ENCODE data around the gene DNAJB14. TPM values are rescaled to one million over a fixed set of nuclear protein-coding genes. Genes with fewer than 3 reads are reported as not detected.

The DNAJB14 gene
- polyA plus RNA-seq, 1 of the 3 experiments (the other 2 are of a cell fraction) = 23.8 TPM

DNA sequence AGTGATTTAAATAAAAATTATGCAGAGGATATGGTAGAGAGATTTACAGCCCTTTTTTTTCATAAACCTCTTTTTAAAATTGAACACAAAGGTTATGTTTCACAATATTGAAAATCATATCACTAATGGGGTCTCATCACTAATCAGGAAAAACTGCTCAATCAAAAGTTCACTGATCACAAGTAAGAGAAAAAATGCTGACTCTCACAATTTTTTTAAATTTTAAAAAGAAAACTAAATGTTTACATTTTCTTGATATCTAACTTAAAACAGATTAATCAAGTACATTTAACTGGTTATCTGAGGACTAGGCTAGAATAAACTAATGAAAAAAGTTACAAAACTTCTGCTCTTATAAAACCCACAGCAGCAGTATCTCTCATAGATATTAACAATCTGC, 60.7 kb downstream of the DNAJB14 start (continued):
- TF ChIP-seq, protein P1, sequence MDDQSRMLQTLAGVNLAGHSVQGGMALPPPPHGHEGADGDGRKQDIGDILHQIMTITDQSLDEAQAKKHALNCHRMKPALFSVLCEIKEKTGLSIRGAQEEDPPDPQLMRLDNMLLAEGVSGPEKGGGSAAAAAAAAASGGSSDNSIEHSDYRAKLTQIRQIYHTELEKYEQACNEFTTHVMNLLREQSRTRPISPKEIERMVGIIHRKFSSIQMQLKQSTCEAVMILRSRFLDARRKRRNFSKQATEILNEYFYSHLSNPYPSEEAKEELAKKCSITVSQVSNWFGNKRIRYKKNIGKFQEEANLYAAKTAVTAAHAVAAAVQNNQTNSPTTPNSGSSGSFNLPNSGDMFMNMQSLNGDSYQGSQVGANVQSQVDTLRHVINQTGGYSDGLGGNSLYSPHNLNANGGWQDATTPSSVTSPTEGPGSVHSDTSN (IDR thresholded peaks at IDR 0.05) = no peak
- TF ChIP-seq YY1 (IDR thresholded peaks at IDR 0.05; ENCODE audit: low read depth) (no peak), TAF1 (IDR thresholded peaks at IDR 0.05; ENCODE audit: borderline replicate concordance, low read depth, low read length) (no peak), GATA2 (CRISPR knock-in tag; IDR thresholded peaks at IDR 0.05) (no peak)
- TF ChIP-seq, protein P2, sequence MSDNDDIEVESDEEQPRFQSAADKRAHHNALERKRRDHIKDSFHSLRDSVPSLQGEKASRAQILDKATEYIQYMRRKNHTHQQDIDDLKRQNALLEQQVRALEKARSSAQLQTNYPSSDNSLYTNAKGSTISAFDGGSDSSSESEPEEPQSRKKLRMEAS (IDR thresholded peaks at IDR 0.05; ENCODE audit: low read depth) = no peak
- TF ChIP-seq, protein P3, sequence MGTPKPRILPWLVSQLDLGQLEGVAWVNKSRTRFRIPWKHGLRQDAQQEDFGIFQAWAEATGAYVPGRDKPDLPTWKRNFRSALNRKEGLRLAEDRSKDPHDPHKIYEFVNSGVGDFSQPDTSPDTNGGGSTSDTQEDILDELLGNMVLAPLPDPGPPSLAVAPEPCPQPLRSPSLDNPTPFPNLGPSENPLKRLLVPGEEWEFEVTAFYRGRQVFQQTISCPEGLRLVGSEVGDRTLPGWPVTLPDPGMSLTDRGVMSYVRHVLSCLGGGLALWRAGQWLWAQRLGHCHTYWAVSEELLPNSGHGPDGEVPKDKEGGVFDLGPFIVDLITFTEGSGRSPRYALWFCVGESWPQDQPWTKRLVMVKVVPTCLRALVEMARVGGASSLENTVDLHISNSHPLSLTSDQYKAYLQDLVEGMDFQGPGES (IDR thresholded peaks at IDR 0.05; ENCODE audit: low read depth, low read length) = no peak

DNA sequence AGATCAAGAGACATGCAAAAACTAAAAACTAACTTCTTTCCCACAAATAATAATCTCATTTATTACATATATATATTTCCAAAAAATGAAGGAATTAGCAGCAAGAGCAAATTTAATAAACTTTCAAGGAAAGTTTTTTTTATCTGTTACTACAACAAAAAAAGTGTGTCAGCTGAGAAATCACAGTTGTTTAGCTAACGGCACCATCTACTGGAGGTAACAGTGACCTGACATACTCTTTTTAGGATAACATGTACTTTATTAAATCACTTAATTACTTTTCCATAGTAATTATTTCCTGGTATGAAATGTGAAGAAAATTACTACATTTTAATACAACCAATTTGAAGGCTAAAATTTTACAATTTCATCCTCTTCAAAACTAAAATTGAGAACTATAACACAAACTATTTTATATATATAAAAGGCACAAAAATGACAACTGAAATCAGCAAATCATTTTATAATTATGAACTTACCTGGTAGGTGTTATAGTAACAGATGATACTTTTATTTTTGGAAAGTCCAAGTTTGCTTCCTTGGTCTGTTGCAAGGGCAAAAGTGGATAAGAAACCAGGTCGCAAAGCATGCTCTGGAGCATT, 61.3 kb downstream of the DNAJB14 start:
- H3K9me3 ChIP-seq = no peaks in the 10 kb centered on the region
- H3F3A ChIP-seq (replicated peaks; ENCODE audit: insufficient read depth) = peaks cover 22% of the 10 kb centered on the region
- peaks cover 37% of the 10 kb centered on the region for H3K79me2 ChIP-seq (ENCODE audit: insufficient read depth)
- H3K4me1 ChIP-seq (ENCODE audit: control insufficient read depth in 1 of 2, insufficient read depth in 2 of 2, low read depth in 1 of 2, low read length in 1 of 2) = no peaks in the 10 kb centered on the region
- H3K9me2 ChIP-seq = no peaks in the 10 kb centered on the region
- no peak overlapping the region for H3K4me2 ChIP-seq
- H4K20me1 ChIP-seq (ENCODE audit: insufficient read depth) = no peaks in the 10 kb centered on the region
- H3K27me3 ChIP-seq (ENCODE audit: insufficient read depth) = no peaks in the 10 kb centered on the region
- peak overlapping the region in 1 of 2 experiments; percentile 29; a peak in 1 of 4 replicates for H3K27ac ChIP-seq (ENCODE audit: low read depth in 2 of 2, low read length in 1 of 2)
- H2AFZ ChIP-seq (ENCODE audit: low read depth) = no peak overlapping the region
- CTCF ChIA-PET = interaction anchor here (0.6 to 1.7 kb wide), 23 partner anchors 9 to 481 kb away, joined by 3 to 12 read pairs (median 3); partner anchors contain the start of gene LAMTOR3
- no peak overlapping the region for H3K4me3 ChIP-seq (ENCODE audit: low read depth in 2 of 2, low read length in 1 of 2)
- DNase-seq = peak; percentile 23
- no peak overlapping the region for H3K9ac ChIP-seq
- peaks cover 68 to 75% of the 10 kb centered on the region in 2 experiments for H3K36me3 ChIP-seq (replicated peaks in 1 of 2; ENCODE audit: control insufficient read depth in 1 of 2, insufficient read depth in 2 of 2, low read length in 1 of 2)
- 93% methylated on average over 2 of the region's 2 CpGs for WGBS (ENCODE audit: low lambda C conversion rate)
- POLR2A ChIA-PET = interaction anchor here (1.0 kb wide), 2 partner anchors 9 to 64 kb away, joined by 3 read pairs; partner anchors contain the start of gene LAMTOR3
- TF ChIP-seq ELF1 (IDR thresholded peaks at IDR 0.05) = no peak
- no peak for TF ChIP-seq RCOR1 (IDR thresholded peaks at IDR 0.05; ENCODE audit: low read length)
- TF ChIP-seq, protein P4, sequence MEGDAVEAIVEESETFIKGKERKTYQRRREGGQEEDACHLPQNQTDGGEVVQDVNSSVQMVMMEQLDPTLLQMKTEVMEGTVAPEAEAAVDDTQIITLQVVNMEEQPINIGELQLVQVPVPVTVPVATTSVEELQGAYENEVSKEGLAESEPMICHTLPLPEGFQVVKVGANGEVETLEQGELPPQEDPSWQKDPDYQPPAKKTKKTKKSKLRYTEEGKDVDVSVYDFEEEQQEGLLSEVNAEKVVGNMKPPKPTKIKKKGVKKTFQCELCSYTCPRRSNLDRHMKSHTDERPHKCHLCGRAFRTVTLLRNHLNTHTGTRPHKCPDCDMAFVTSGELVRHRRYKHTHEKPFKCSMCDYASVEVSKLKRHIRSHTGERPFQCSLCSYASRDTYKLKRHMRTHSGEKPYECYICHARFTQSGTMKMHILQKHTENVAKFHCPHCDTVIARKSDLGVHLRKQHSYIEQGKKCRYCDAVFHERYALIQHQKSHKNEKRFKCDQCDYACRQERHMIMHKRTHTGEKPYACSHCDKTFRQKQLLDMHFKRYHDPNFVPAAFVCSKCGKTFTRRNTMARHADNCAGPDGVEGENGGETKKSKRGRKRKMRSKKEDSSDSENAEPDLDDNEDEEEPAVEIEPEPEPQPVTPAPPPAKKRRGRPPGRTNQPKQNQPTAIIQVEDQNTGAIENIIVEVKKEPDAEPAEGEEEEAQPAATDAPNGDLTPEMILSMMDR (IDR thresholded peaks at IDR 0.05) = peak; percentile 79
- TF ChIP-seq, protein P3 (IDR thresholded peaks at IDR 0.05; ENCODE audit: low read depth, low read length) = no peak
- TF ChIP-seq, protein P1 (IDR thresholded peaks at IDR 0.05) = no peak
- peak; percentile 82 for TF ChIP-seq RAD21 (IDR thresholded peaks at IDR 0.05; ENCODE audit: low read length)
- no peak for TF ChIP-seq FOSL2 (IDR thresholded peaks at IDR 0.05; ENCODE audit: borderline replicate concordance, low read depth)
- no peak for TF ChIP-seq JUND (IDR thresholded peaks at IDR 0.05)
- no peak for TF ChIP-seq NRF1 (IDR thresholded peaks at IDR 0.05; ENCODE audit: low read depth, low read length)
- TF ChIP-seq, protein P5, sequence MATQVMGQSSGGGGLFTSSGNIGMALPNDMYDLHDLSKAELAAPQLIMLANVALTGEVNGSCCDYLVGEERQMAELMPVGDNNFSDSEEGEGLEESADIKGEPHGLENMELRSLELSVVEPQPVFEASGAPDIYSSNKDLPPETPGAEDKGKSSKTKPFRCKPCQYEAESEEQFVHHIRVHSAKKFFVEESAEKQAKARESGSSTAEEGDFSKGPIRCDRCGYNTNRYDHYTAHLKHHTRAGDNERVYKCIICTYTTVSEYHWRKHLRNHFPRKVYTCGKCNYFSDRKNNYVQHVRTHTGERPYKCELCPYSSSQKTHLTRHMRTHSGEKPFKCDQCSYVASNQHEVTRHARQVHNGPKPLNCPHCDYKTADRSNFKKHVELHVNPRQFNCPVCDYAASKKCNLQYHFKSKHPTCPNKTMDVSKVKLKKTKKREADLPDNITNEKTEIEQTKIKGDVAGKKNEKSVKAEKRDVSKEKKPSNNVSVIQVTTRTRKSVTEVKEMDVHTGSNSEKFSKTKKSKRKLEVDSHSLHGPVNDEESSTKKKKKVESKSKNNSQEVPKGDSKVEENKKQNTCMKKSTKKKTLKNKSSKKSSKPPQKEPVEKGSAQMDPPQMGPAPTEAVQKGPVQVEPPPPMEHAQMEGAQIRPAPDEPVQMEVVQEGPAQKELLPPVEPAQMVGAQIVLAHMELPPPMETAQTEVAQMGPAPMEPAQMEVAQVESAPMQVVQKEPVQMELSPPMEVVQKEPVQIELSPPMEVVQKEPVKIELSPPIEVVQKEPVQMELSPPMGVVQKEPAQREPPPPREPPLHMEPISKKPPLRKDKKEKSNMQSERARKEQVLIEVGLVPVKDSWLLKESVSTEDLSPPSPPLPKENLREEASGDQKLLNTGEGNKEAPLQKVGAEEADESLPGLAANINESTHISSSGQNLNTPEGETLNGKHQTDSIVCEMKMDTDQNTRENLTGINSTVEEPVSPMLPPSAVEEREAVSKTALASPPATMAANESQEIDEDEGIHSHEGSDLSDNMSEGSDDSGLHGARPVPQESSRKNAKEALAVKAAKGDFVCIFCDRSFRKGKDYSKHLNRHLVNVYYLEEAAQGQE (IDR thresholded peaks at IDR 0.05; ENCODE audit: low read depth, low read length) = no peak
- TF ChIP-seq, protein P2 (IDR thresholded peaks at IDR 0.05; ENCODE audit: low read depth) = no peak
- no peak for TF ChIP-seq MEF2A (IDR thresholded peaks at IDR 0.05; ENCODE audit: borderline replicate concordance, low read depth)
- no peak for TF ChIP-seq FOXM1 (IDR thresholded peaks at IDR 0.05; ENCODE audit: low read depth)
- no peak for TF ChIP-seq GABPA (IDR thresholded peaks at IDR 0.05; ENCODE audit: low read depth)
- no peak for TF ChIP-seq EP300 (IDR thresholded peaks at IDR 0.05; ENCODE audit: borderline replicate concordance in 1 of 2, low read depth in 1 of 2, low read length in 1 of 2)
- TF ChIP-seq TEAD4 (IDR thresholded peaks at IDR 0.05; ENCODE audit: borderline replicate concordance, insufficient read depth) = no peak
- TF ChIP-seq RFX5 (IDR thresholded peaks at IDR 0.05; ENCODE audit: low read length) = no peak

Measured in SK-N-SH (cell line).